ENCODE results near the gene CUL4B.
A peak's percentile ranks its signal among the peaks of the same experiment; 100 is the strongest.
"Not testable (repeated sequence)": the region's sequence is repeated elsewhere in the genome, so short reads cannot be mapped to it uniquely, and the experiment has no call there.

CUL4B gene

DNA sequence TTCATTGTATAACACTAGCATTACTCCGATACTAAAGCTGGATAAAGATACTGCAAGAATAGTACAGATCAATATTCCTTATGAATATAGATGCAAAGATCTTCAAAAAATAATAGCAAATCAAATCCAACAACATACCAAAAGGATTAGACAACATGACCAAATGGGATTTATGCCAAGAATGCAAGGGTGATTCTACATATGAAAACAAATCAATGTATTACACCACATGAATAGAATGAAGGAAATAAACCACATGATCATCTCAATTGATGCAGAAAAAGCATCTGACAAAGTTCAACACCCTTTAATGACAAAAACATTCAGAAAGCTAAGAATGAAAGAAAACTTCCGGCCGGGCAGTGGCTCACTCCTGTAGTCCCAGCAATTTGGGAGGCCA is 42.8 kb downstream of the CUL4B start:
- DNase-seq, result no peak

DNA sequence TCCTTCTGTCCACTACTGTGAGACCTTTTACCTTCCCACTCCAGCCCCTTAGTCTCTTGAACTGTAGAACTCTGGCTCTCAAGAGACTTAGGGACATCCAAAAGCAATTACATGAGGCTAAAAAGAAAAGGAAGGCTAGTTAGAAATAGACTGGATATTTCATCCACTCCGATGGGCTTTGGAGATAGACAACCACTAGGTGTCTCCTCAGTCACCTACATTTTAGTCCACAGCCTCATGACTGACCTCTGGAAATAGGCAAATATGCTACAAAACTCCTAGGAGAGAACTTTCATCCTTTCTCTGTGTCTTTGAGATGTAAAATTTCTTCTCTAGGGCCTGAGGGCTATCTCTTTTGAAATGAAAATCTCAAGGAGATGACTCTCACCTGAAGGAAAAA is 46.5 kb downstream of the CUL4B start:
- DNase-seq, result no peak

DNA sequence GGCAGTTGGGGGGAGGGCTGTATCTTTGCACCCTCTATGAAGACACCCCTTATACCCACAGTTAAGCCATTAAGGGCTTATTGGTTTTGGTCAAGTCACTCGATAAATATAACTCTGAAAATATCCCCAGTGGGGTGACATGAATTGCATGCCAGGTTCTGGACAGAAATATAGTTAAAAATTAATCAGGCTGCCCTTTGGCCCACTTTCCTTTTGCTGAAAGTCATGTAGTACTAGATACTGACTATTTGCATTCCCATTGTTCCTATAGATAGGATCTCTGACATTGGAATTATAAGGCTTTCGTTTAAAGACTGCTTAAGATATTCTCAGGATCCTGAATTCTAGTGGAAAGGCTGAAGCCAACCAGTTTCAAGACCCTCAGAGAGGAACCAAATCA is 48.1 kb downstream of the CUL4B start:
- no peak for DNase-seq

DNA sequence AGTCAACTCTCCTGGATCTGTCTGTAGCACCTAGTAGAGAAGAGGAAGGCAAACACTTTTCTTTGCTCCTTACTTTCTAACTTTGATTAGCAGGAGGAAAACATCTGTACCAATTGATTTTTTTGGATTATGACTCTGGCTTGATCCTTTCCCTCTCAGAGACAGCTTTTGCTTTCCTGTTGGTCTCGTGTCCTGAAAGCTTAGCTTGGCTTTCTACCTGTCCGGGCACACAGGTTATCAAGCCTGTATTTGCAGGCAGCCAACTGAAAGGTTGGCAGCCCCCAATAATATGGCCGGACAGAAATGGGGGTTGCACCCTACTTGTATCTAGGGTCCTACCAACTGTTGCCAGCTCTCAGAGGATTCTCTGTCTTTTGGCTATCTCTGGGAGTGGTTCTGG is 48.5 kb downstream of the CUL4B start:
- DNase-seq, result no peak

GRCh38 chrX:120504569-120504968 is 56.2 kb downstream of the CUL4B start:
- DNase-seq, result no peak

- DNase-seq, result no peak
Observed at GRCh38 chrX:120499301-120500072, 61.3 kb downstream of the CUL4B start.

- not testable (repeated sequence) for DNase-seq
Observed at GRCh38 chrX:120490119-120490518, 70.6 kb downstream of the CUL4B start.

DNA sequence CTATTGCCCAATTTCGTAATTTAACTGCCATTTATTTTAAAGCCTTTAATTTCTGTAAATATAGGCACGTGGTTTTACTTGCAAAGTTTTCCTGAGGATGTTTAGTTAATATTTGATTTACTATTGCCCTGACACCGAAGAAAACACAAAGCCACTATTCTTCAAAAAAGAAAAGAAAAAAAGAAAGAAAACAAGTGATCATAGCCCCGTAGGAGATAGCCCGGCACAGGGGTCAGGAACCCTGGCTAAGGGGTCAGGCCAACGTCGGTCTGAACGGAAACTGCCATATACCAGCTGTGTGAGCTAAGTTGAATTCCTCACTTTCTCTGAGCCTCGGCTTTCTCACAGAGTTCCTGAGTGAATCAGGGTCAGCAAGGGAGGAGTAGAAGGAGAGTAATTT is 74.0 kb downstream of the CUL4B start:
- no peak for DNase-seq

GRCh38 chrX:120485638-120486520 is 74.9 kb downstream of the CUL4B start:
- peak; percentile 63 to 81 for DNase-seq

DNA sequence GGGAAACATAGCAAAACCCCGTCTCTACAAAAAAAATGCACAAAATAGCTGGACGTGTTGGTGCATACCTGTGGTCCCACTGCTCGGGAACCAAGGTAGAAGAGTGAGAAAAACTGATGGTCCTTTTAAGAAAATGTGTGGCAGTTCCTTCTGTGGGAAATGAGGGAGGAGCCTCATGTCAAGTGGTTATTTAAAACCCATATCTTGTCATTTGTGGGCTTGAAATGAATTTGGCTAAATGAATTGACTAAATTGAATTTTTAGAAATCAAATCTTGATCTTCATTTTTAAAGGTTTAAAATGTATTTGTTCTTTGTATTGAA is 75.5 kb downstream of the CUL4B start:
- no peak for DNase-seq

GRCh38 chrX:120477453-120477852 is 83.3 kb downstream of the CUL4B start:
- no peak for DNase-seq

DNA sequence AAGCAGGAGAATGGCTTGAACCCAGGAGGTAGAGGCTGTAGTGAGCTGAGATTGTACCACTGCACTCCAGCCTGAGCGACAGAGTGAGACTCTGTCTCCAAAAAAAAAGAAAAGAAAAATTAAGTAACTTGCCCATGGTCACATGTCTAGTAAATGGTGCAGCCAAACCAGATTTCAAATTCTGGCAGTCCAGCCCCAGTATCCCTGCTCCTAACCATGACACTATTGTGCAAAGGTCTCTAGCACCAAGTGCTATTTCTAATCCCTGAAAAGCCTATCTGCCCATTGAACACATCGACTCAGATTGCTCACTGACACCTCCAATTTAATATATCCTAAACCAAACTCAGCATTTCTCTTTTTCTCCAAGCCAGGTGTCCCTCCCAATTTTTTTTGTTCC is 84.0 kb downstream of the CUL4B start:
- DNase-seq, result no peak

DNA sequence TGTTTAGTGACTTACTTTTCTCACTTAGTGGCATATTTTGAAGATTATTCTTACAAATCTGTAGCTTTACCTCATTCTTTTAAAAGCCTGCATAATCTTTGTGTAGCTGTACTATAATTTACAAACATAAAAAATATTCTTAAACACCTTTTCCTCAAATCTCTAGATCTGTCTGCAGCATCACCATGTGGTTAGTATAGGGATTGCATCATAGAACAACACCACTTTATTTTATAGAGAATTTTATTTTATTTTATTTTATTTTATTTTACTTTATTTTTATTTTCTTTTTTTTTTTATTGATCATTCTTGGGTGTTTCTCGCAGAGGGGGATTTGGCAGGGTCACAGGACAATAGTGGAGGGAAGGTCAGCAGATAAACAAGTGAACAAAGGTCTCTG is 85.3 kb downstream of the CUL4B start:
- DNase-seq, result peak in 1 of 2 donors; percentile 51

Measured in CD4-positive, alpha-beta T cell treated with Interferon alpha-2 for 1 hour (primary cell).